ENCODE results near the gene SH2D1B.

The SH2D1B gene

GRCh38 chr1:162374406-162374805, 37.5 kb downstream of the SH2D1B start:
- Histone ChIP-seq H3K4me2 (ENCODE audit: low read length) (no peak overlapping the region), H3K27ac (ENCODE audit: low read depth, low read length, poor library complexity, severe bottlenecking) (no peak overlapping the region), H3K4me1 (ENCODE audit: insufficient read depth, low read length, severe bottlenecking) (no peaks in the 10 kb centered on the region)

GRCh38 chr1:162373541-162374260, 38.2 kb downstream of the SH2D1B start:
- Histone ChIP-seq H3F3A (ENCODE audit: insufficient read depth, low read length) (no peaks in the 10 kb centered on the region), H3K27ac (ENCODE audit: low read depth, low read length, poor library complexity, severe bottlenecking) (no peak overlapping the region), H3K27me3 (ENCODE audit: insufficient read depth, low read length) (peaks cover 4% of the 10 kb centered on the region; the same call in 1 of the 2 replicates), H2AFZ (ENCODE audit: low read length) (no peak overlapping the region), H4K20me1 (ENCODE audit: insufficient read depth, low read length) (no peaks in the 10 kb centered on the region), H3K4me3 (ENCODE audit: low read depth, low read length, poor library complexity, severe bottlenecking) (no peak overlapping the region), H3K4me2 (ENCODE audit: low read length) (no peak overlapping the region), H3K79me2 (ENCODE audit: insufficient read depth, low read length) (no peaks in the 10 kb centered on the region), H3K9ac (ENCODE audit: low read length) (no peak overlapping the region), H3K36me3 (ENCODE audit: insufficient read depth, low read length) (no peaks in the 10 kb centered on the region), H3K9me2 (ENCODE audit: low read depth, low read length) (no peaks in the 10 kb centered on the region), H3K9me3 (ENCODE audit: low read length) (no peaks in the 10 kb centered on the region), H3K4me1 (ENCODE audit: insufficient read depth, low read length, severe bottlenecking) (no peaks in the 10 kb centered on the region)
- TF ChIP-seq EZH2 (IDR thresholded peaks at IDR 0.05; ENCODE audit: borderline replicate concordance, low read length): no peak
- no peak for TF ChIP-seq CTCF (IDR thresholded peaks at IDR 0.05; ENCODE audit: low read length)

More at GRCh38 chr1:162374406-162374805, 37.5 kb downstream of the SH2D1B start:
- TF ChIP-seq EZH2 (IDR thresholded peaks at IDR 0.05; ENCODE audit: borderline replicate concordance, low read length) (no peak), CTCF (IDR thresholded peaks at IDR 0.05; ENCODE audit: low read length) (no peak)
- Histone ChIP-seq H3K9me2 (ENCODE audit: low read depth, low read length) (no peaks in the 10 kb centered on the region), H4K20me1 (ENCODE audit: insufficient read depth, low read length) (no peaks in the 10 kb centered on the region), H2AFZ (ENCODE audit: low read length) (no peak overlapping the region), H3K9me3 (ENCODE audit: low read length) (no peaks in the 10 kb centered on the region), H3K79me2 (ENCODE audit: insufficient read depth, low read length) (no peaks in the 10 kb centered on the region), H3K4me3 (ENCODE audit: low read depth, low read length, poor library complexity, severe bottlenecking) (no peak overlapping the region), H3K9ac (ENCODE audit: low read length) (no peak overlapping the region), H3K27me3 (ENCODE audit: insufficient read depth, low read length) (peaks cover 4% of the 10 kb centered on the region; the same call in 1 of the 2 replicates), H3F3A (ENCODE audit: insufficient read depth, low read length) (no peaks in the 10 kb centered on the region), H3K36me3 (ENCODE audit: insufficient read depth, low read length) (no peaks in the 10 kb centered on the region)

- Histone ChIP-seq H3K4me2 (ENCODE audit: low read length) (no peak overlapping the region), H3K9me2 (ENCODE audit: low read depth, low read length) (no peaks in the 10 kb centered on the region), H3K4me1 (ENCODE audit: insufficient read depth, low read length, severe bottlenecking) (no peaks in the 10 kb centered on the region), H3K27ac (ENCODE audit: low read depth, low read length, poor library complexity, severe bottlenecking) (no peak overlapping the region), H3K79me2 (ENCODE audit: insufficient read depth, low read length) (no peaks in the 10 kb centered on the region), H3K9ac (ENCODE audit: low read length) (no peak overlapping the region), H3K36me3 (ENCODE audit: insufficient read depth, low read length) (no peaks in the 10 kb centered on the region), H2AFZ (ENCODE audit: low read length) (no peak overlapping the region), H3K4me3 (ENCODE audit: low read depth, low read length, poor library complexity, severe bottlenecking) (no peak overlapping the region), H3K27me3 (ENCODE audit: insufficient read depth, low read length) (peaks cover 4% of the 10 kb centered on the region; the same call in 1 of the 2 replicates), H3K9me3 (ENCODE audit: low read length) (no peaks in the 10 kb centered on the region), H4K20me1 (ENCODE audit: insufficient read depth, low read length) (no peaks in the 10 kb centered on the region), H3F3A (ENCODE audit: insufficient read depth, low read length) (no peaks in the 10 kb centered on the region)
- TF ChIP-seq CTCF (IDR thresholded peaks at IDR 0.05; ENCODE audit: low read length) (no peak), EZH2 (IDR thresholded peaks at IDR 0.05; ENCODE audit: borderline replicate concordance, low read length) (no peak)
Observed at GRCh38 chr1:162373072-162373427, 38.9 kb downstream of the SH2D1B start.

Data from OCI-LY1 (cell line).